ENCODE data around the gene AZU1.

GRCh38 chr19:843836-844545 lies 16.4 kb downstream of the AZU1 start:
- TF ChIP-seq CTCF (IDR thresholded peaks at IDR 0.05) (no peak), EP300 (IDR thresholded peaks at IDR 0.05) (no peak), POLR2A (IDR thresholded peaks at IDR 0.05) (no peak)
